HCT116 (cell line): ENCODE results near the gene PFN2. TPM values are rescaled to one million over a fixed set of nuclear protein-coding genes. Genes with fewer than 3 reads are reported as not detected.

Experiments used
- ATAC-seq: fragments of 200-7000 bp; cut with Tn5 transposase; 2 replicates; pipeline ENCODE4 v1.9.1; 2020; ENCODE audit warnings: mild to moderate bottlenecking, moderate library complexity
- BruUV-seq: library from RNA; stranded (reverse); fragments of 400-500 nt; replicated peaks from 2 replicates; lab custom pipeline; 2021; lab: Mats Ljungman, UMichigan
- CTCF ChIA-PET: fragments of 300-600 bp; sonication (Branson Sonifier 250); formaldehyde crosslinking; loops from one replicate; lab custom pipeline; 2021; ENCODE audit warnings: antibody characterized with exemption; lab: Charles Lee
- POLR2A ChIA-PET: fragments of 300-600, 350-600 bp; sonication (Branson Sonifier 250); formaldehyde crosslinking; loops from one replicate; lab custom pipeline; 2021; ENCODE audit warnings: antibody characterized with exemption; lab: Charles Lee
- RAD21 ChIA-PET, 2 experiments: fragments of 300-600 bp; sonication (Branson Sonifier 250); formaldehyde crosslinking; loops; one replicate each; lab custom pipeline; 2023; ENCODE audit warnings: low total read pairs in 2 of 2; ENCODE audit not compliant: uncharacterized antibody in 2 of 2, unreplicated experiment in 2 of 2, low non-redundant PET in 1 of 2; lab: Charles Lee
- DNase-seq: peaks from one replicate; pipeline ENCODE4 v3.0.0-alpha.2; 2010; ENCODE audit warnings: low read depth, low spot score
- H2AFZ ChIP-seq: fragments of 200-600 bp; shearing (Covaris generic), sonication (generic); 2 replicates; pipeline ENCODE4 v1.6.1; 2017; ENCODE audit warnings: low read depth, mixed run types, mixed read lengths, antibody characterized with exemption, low read length; ENCODE audit not compliant: poor library complexity, severe bottlenecking
- H3K27ac ChIP-seq: 2 replicates; pipeline ENCODE4 v1.5.1; 2012; ENCODE audit warnings: low read depth, low read length
- H3K27me3 ChIP-seq: fragments of 200-600 bp; sonication (generic); 2 replicates; pipeline ENCODE4 v1.6.1; 2016; ENCODE audit warnings: mixed run types, low read length, mixed read lengths; ENCODE audit not compliant: insufficient read depth
- H3K36me3 ChIP-seq, 2 experiments: fragments of 200-500 bp in 1 of 2; fragments of 200-600 bp in 1 of 2; sonication (Bioruptor generic) in 1 of 2; sonication (generic) in 1 of 2; 2 replicates each; pipeline versions ENCODE4 v1.5.1 to v1.6.1; 2014 to 2016; ENCODE audit warnings: low read length in 2 of 2, inconsistent platforms in 1 of 2, mixed read lengths in 1 of 2, mixed run types in 1 of 2; ENCODE audit not compliant: insufficient read depth in 2 of 2, control insufficient read depth in 1 of 2
- H3K4me1 ChIP-seq, 2 experiments: fragments of 200-600 bp in 1 of 2; sonication (generic) in 1 of 2; 2 replicates each; pipeline versions ENCODE4 v1.5.1 to v1.6.1; 2012 to 2017; ENCODE audit warnings: low read length in 2 of 2, inconsistent platforms in 1 of 2, mild to moderate bottlenecking in 1 of 2, mixed read lengths in 1 of 2, mixed run types in 1 of 2, moderate library complexity in 1 of 2; ENCODE audit not compliant: insufficient read depth in 2 of 2, control insufficient read depth in 1 of 2
- H3K4me2 ChIP-seq: fragments of 200-600 bp; sonication (generic); 2 replicates; pipeline ENCODE4 v1.6.1; 2017; ENCODE audit warnings: mixed run types, low read length, mixed read lengths
- H3K4me3 ChIP-seq, 2 experiments: fragments of 200-600 bp in 1 of 2; sonication (generic) in 1 of 2; replicated peaks in 1 of 2; 2 replicates each; pipeline ENCODE4 v1.5.1; 2011 to 2016; ENCODE audit warnings: low read length in 2 of 2, control low read depth in 1 of 2, low read depth in 1 of 2, mild to moderate bottlenecking in 1 of 2, mixed read lengths in 1 of 2, mixed run types in 1 of 2
- H3K79me2 ChIP-seq: fragments of 200-600 bp; sonication (generic); 2 replicates; pipeline ENCODE4 v1.6.1; 2017; ENCODE audit warnings: mild to moderate bottlenecking, mixed run types, low read length, moderate library complexity, mixed read lengths; ENCODE audit not compliant: insufficient read depth
- H3K9ac ChIP-seq: fragments of 200-600 bp; sonication (generic); 2 replicates; pipeline ENCODE4 v1.6.1; 2016; ENCODE audit warnings: low read length, mixed read lengths
- H3K9me2 ChIP-seq: fragments of 200-600 bp; sonication (generic), shearing (Covaris generic); 2 replicates; pipeline ENCODE4 v1.6.1; 2017; ENCODE audit warnings: mixed run types, mild to moderate bottlenecking, moderate library complexity; ENCODE audit not compliant: insufficient read depth
- H3K9me3 ChIP-seq, 2 experiments: fragments of 200-500 bp in 1 of 2; fragments of 200-600 bp in 1 of 2; sonication (Bioruptor generic) in 1 of 2; sonication (generic) in 1 of 2; 2 replicates each; pipeline ENCODE4 v1.6.1; 2014 to 2017; ENCODE audit warnings: low read length in 2 of 2, mixed read lengths in 2 of 2, inconsistent platforms in 1 of 2, low read depth in 1 of 2, mild to moderate bottlenecking in 1 of 2, mixed run types in 1 of 2, moderate library complexity in 1 of 2; ENCODE audit not compliant: control insufficient read depth in 1 of 2, insufficient read depth in 1 of 2
- H4K20me1 ChIP-seq: fragments of 200-600 bp; sonication (generic), shearing (Covaris generic); 2 replicates; pipeline ENCODE4 v1.6.1; 2017; ENCODE audit warnings: mixed run types, mild to moderate bottlenecking, moderate library complexity; ENCODE audit not compliant: insufficient read depth
- ATF3 ChIP-seq: IDR thresholded peaks from 2 replicates; pipeline ENCODE4 v1.6.1; 2012
- CBX3 ChIP-seq: IDR thresholded peaks from 2 replicates; pipeline ENCODE4 v1.6.1; 2012; ENCODE audit warnings: low read depth
- CEBPB ChIP-seq: IDR thresholded peaks from 2 replicates; pipeline ENCODE4 v1.6.1; 2012; ENCODE audit warnings: low read depth
- CTCF ChIP-seq, 3 experiments: fragments of 200-600 bp in 1 of 3; sonication (generic) in 1 of 3; IDR thresholded peaks in 2 of 3; conservative IDR thresholded peaks in 1 of 3; 2 replicates each; pipeline ENCODE4 v1.5.1; 2012 to 2017; ENCODE audit warnings: low read depth in 2 of 3, low read length in 2 of 3, antibody characterized with exemption in 1 of 3, borderline replicate concordance in 1 of 3, control low read depth in 1 of 3, mild to moderate bottlenecking in 1 of 3, mixed read lengths in 1 of 3, mixed run types in 1 of 3, moderate library complexity in 1 of 3; ENCODE audit not compliant: insufficient read depth in 1 of 3
- EGR1 ChIP-seq: IDR thresholded peaks from 2 replicates; pipeline ENCODE4 v1.6.1; 2012; ENCODE audit warnings: low read depth
- ELF1 ChIP-seq: IDR thresholded peaks from 2 replicates; pipeline ENCODE4 v1.6.1; 2012; ENCODE audit warnings: low read depth, borderline replicate concordance
- EZH2 ChIP-seq: fragments of 200-600 bp; sonication (generic); IDR thresholded peaks from 2 replicates; pipeline ENCODE4 v1.6.1; 2017; ENCODE audit warnings: antibody characterized with exemption, mixed run types
- EZH2phosphoT487 ChIP-seq: fragments of 200-600 bp; IDR thresholded peaks from 2 replicates; pipeline ENCODE4 v1.6.1; 2018; ENCODE audit warnings: antibody characterized with exemption, borderline replicate concordance
- JUND ChIP-seq: IDR thresholded peaks from 2 replicates; pipeline ENCODE4 v1.6.1; 2012
- POLR2A ChIP-seq: IDR thresholded peaks from 2 replicates; pipeline ENCODE4 v1.7.0; 2011; ENCODE audit warnings: borderline replicate concordance; ENCODE audit not compliant: insufficient read depth, insufficient read length; ENCODE audit errors: extremely low read depth
- POLR2AphosphoS5 ChIP-seq: IDR thresholded peaks from 2 replicates; pipeline ENCODE4 v1.6.1; 2011; ENCODE audit warnings: mild to moderate bottlenecking, low read depth, low read length, moderate library complexity
- RAD21 ChIP-seq: IDR thresholded peaks from 2 replicates; pipeline ENCODE4 v1.6.1; 2012; ENCODE audit warnings: low read depth, mild to moderate bottlenecking
- REST ChIP-seq: IDR thresholded peaks from 2 replicates; pipeline ENCODE4 v1.6.1; 2012; ENCODE audit warnings: low read depth
- SIN3A ChIP-seq: IDR thresholded peaks from 2 replicates; pipeline ENCODE4 v1.6.1; 2012; ENCODE audit warnings: low read depth
- SP1 ChIP-seq: IDR thresholded peaks from 2 replicates; pipeline ENCODE4 v1.6.1; 2012; ENCODE audit warnings: low read depth
- SRF ChIP-seq: IDR thresholded peaks from 2 replicates; pipeline ENCODE4 v1.6.1; 2012; ENCODE audit warnings: low read depth
- YY1 ChIP-seq: IDR thresholded peaks from 2 replicates; pipeline ENCODE4 v1.6.1; 2011; ENCODE audit warnings: low read length, low read depth, moderate library complexity, mild to moderate bottlenecking; ENCODE audit not compliant: insufficient replicate concordance; ENCODE audit errors: extremely low read depth
- ZBTB33 ChIP-seq: IDR thresholded peaks from 2 replicates; pipeline ENCODE4 v1.6.1; 2011; ENCODE audit warnings: mild to moderate bottlenecking, low read length, moderate library complexity; ENCODE audit not compliant: insufficient replicate concordance; ENCODE audit errors: extremely low read depth
- ZFX ChIP-seq: fragments of 450-650 bp; IDR thresholded peaks from 2 replicates; pipeline ENCODE4 v1.6.1; 2017
- ZNF274 ChIP-seq: fragments of 200-500 bp; sonication (Bioruptor generic); IDR thresholded peaks from 2 replicates; pipeline ENCODE4 v1.6.1; 2014; ENCODE audit warnings: mild to moderate bottlenecking, low read depth, low read length, inconsistent platforms
- intact Hi-C: fragments of 100-400 bp; cut with micrococcal nuclease; formaldehyde crosslinking; loops from 2 replicates; pipeline ENCODE4 v1.10.0; 2022
- total RNA-seq: library from RNA; stranded (reverse); gene quantifications from one replicate; pipeline ENCODE4 v1.2.1, GENCODE V29; 2021; ENCODE audit not compliant: unreplicated experiment

Gene PFN2
- total RNA-seq, 1 experiment from 2014 or later, result 131 TPM

- BruUV-seq, result no TSS peak
- Histone ChIP-seq H3K4me3 (no peak overlapping the region), H3K79me2 (peaks cover 85% of the 10 kb centered on the region), H3K4me1 (peaks cover 7 to 24% of the 10 kb centered on the region in 2 experiments; a peak in 3 of 4 replicates), H3K4me2 (no peak overlapping the region; the same call in 1 of the 2 replicates), H3K9ac (no peak overlapping the region), H3K27ac (no peak overlapping the region), H3K36me3 (peaks cover 14 to 44% of the 10 kb centered on the region in 2 experiments), H3K27me3 (no peaks in the 10 kb centered on the region), H3K9me3 (no peaks in the 10 kb centered on the region), H2AFZ (no peak overlapping the region), H3K9me2 (no peaks in the 10 kb centered on the region), H4K20me1 (peaks cover 12% of the 10 kb centered on the region; the same call in 1 of the 2 replicates)
- intact Hi-C loops, result loop anchor here (1.0 to 10.0 kb wide), 4 partner anchors 217 to 528 kb away; no protein-coding TSS in a partner anchor
- ATAC-seq (no peak), DNase-seq (peak; percentile 35)
- ChIA-PET CTCF (interaction anchor here (0.6 to 4.2 kb wide), 17 partner anchors 10 to 528 kb away, joined by 3 to 47 read pairs (median 3); no protein-coding TSS in a partner anchor), POLR2A (interaction anchor here (1.3 kb wide), 1 partner anchor 217 kb away, joined by 5 read pairs; no protein-coding TSS in a partner anchor), RAD21 (interaction anchor here (0.8 to 1.6 kb wide), 3 partner anchors 212 to 217 kb away, joined by 3 to 4 read pairs (median 4); no protein-coding TSS in a partner anchor)
- TF ChIP-seq JUND (no peak), ZNF274 (no peak), CEBPB (peak; percentile 69), EGR1 (no peak), POLR2AphosphoS5 (no peak), SIN3A (no peak), ATF3 (no peak), EZH2phosphoT487 (no peak), EZH2 (no peak), ZFX (no peak), ZBTB33 (no peak), YY1 (no peak), CBX3 (no peak), ELF1 (no peak), REST (no peak), SRF (no peak), CTCF (IDR thresholded peaks at IDR 0.05 in 2 of 3, conservative IDR thresholded peaks at IDR 0.05 in 1 of 3; ENCODE audit: borderline replicate concordance in 1 of 3, insufficient read depth in 1 of 3, low read depth in 2 of 3, low read length in 2 of 3) (peak; percentile 13 to 69 (median 58); a peak in 4 of 6 replicates), SP1 (no peak), POLR2A (no peak), RAD21 (peak; percentile 73)
Observed at GRCh38 chr3:149967086-149967685, 3.5 kb downstream of the PFN2 start.
